DOHH2 (cell line): Measurements from ENCODE around the gene SPATA13.
A peak's percentile ranks its signal among the peaks of the same experiment; 100 is the strongest.

Experiments
- H3F3A ChIP-seq: fragments of 200-600 bp; sonication (generic), shearing (Covaris generic); 2 replicates; pipeline ENCODE4 v1.6.0; 2016; ENCODE audit warnings: antibody characterized with exemption, mild to moderate bottlenecking; ENCODE audit not compliant: control insufficient read depth, insufficient read depth
- H3K27ac ChIP-seq: fragments of 200-600 bp; sonication (generic); 2 replicates; pipeline ENCODE4 v1.5.1; 2014; ENCODE audit warnings: low read depth, mild to moderate bottlenecking, low read length, moderate library complexity
- H3K27me3 ChIP-seq: fragments of 200-600 bp; sonication (generic); 2 replicates; pipeline ENCODE4 v1.6.1; 2014; ENCODE audit warnings: mild to moderate bottlenecking, low read length, mixed read lengths; ENCODE audit not compliant: control insufficient read depth
- H3K36me3 ChIP-seq: fragments of 200-600 bp; sonication (generic); 2 replicates; pipeline ENCODE4 v1.6.1; 2014; ENCODE audit warnings: mild to moderate bottlenecking, low read length, moderate library complexity, mixed read lengths; ENCODE audit not compliant: control insufficient read depth
- H3K4me1 ChIP-seq: fragments of 200-600 bp; sonication (generic); 2 replicates; pipeline ENCODE4 v1.6.1; 2014; ENCODE audit warnings: mild to moderate bottlenecking, low read length, mixed read lengths; ENCODE audit not compliant: control insufficient read depth
- H3K4me2 ChIP-seq: fragments of 200-600 bp; sonication (generic); 2 replicates; pipeline ENCODE4 v1.6.0; 2014; ENCODE audit warnings: mild to moderate bottlenecking, low read length, moderate library complexity
- H3K4me3 ChIP-seq: fragments of 200-600 bp; sonication (generic); 2 replicates; pipeline ENCODE4 v1.5.1; 2014; ENCODE audit warnings: mild to moderate bottlenecking, low read length, mixed read lengths
- H3K79me2 ChIP-seq: fragments of 200-600 bp; sonication (generic); 2 replicates; pipeline ENCODE4 v1.6.1; 2014; ENCODE audit warnings: mild to moderate bottlenecking, low read length, mixed read lengths; ENCODE audit not compliant: control insufficient read depth
- H3K9me2 ChIP-seq: fragments of 200-600 bp; sonication (generic); replicated peaks from 2 replicates; pipeline ENCODE4 v1.6.1; 2014; ENCODE audit warnings: mild to moderate bottlenecking, low read length, mixed read lengths; ENCODE audit not compliant: control insufficient read depth
- H3K9me3 ChIP-seq: fragments of 200-600 bp; sonication (generic); 2 replicates; pipeline ENCODE4 v1.6.1; 2014; ENCODE audit warnings: antibody characterized with exemption, low read length, mixed read lengths; ENCODE audit not compliant: control insufficient read depth, insufficient read depth
- H4K20me1 ChIP-seq: fragments of 200-600 bp; sonication (generic); 2 replicates; pipeline ENCODE4 v1.6.0; 2014; ENCODE audit warnings: low read depth, mild to moderate bottlenecking, antibody characterized with exemption, low read length, moderate library complexity; ENCODE audit not compliant: control insufficient read depth, insufficient read depth
- CTCF ChIP-seq: fragments of 200-600 bp; sonication (generic); IDR thresholded peaks from one replicate; pipeline ENCODE4 v1.5.1; 2014; ENCODE audit warnings: antibody characterized with exemption, mild to moderate bottlenecking, low read depth, low read length; ENCODE audit not compliant: poor library complexity, severe bottlenecking
- EZH2phosphoT487 ChIP-seq: fragments of 200-600 bp; sonication (generic); IDR thresholded peaks from 2 replicates; pipeline ENCODE4 v1.6.1; 2017; ENCODE audit warnings: borderline replicate concordance, mild to moderate bottlenecking, antibody characterized with exemption, low read length, moderate library complexity, mixed read lengths

SPATA13 gene

GRCh38 chr13:24160458-24161009, at the start of gene SPATA13:
TSS of gene SPATA13 (plus strand) at chr13:24160720. CDS start at chr13:24222930, 62,210 bp downstream.
- H3K4me1 ChIP-seq, result peaks cover 21% of the 10 kb centered on the region
- H3K27ac ChIP-seq, result no peak within 1 kb of the TSS
- H3K9me2 ChIP-seq, result no peaks in the 10 kb centered on the region

GRCh38 chr13:24112791-24113190, 47.7 kb upstream of the SPATA13 start:
- no peaks in the 10 kb centered on the region for H3K79me2 ChIP-seq
- no peak overlapping the region for H3K27ac ChIP-seq
- H3K4me3 ChIP-seq, result no peak overlapping the region
- H3F3A ChIP-seq, result no peaks in the 10 kb centered on the region
- no peaks in the 10 kb centered on the region for H3K9me3 ChIP-seq
- no peaks in the 10 kb centered on the region for H3K36me3 ChIP-seq
- no peak overlapping the region for H3K4me2 ChIP-seq
- no peaks in the 10 kb centered on the region for H3K27me3 ChIP-seq
- no peaks in the 10 kb centered on the region for H4K20me1 ChIP-seq
- no peaks in the 10 kb centered on the region for H3K9me2 ChIP-seq
- TF ChIP-seq EZH2phosphoT487, result no peak
- TF ChIP-seq CTCF, result no peak
- no peaks in the 10 kb centered on the region for H3K4me1 ChIP-seq

More at GRCh38 chr13:24160458-24161009, at the start of gene SPATA13:
- Histone ChIP-seq H4K20me1 (peaks cover 12% of the 10 kb centered on the region), H3K79me2 (peaks cover 40% of the 10 kb centered on the region), H3K27me3 (no peaks in the 10 kb centered on the region), H3K4me2 (peak within 1 kb of the TSS; percentile 61), H3K36me3 (peaks cover 8% of the 10 kb centered on the region; the same call in 1 of the 2 replicates), H3K9me3 (no peaks in the 10 kb centered on the region), H3F3A (peaks cover 3% of the 10 kb centered on the region), H3K4me3 (peak within 1 kb of the TSS; percentile 73)
- TF ChIP-seq CTCF (no peak), EZH2phosphoT487 (no peak)

GRCh38 chr13:24115671-24116070, 44.8 kb upstream of the SPATA13 start:
- H3K36me3 ChIP-seq, result no peaks in the 10 kb centered on the region
- H3K4me1 ChIP-seq, result no peaks in the 10 kb centered on the region
- no peak for TF ChIP-seq EZH2phosphoT487
- TF ChIP-seq CTCF, result no peak
- H3K27me3 ChIP-seq, result peaks cover 10% of the 10 kb centered on the region; the same call in 1 of the 2 replicates
- no peak overlapping the region for H3K27ac ChIP-seq
- no peaks in the 10 kb centered on the region for H3F3A ChIP-seq
- H3K9me2 ChIP-seq, result no peaks in the 10 kb centered on the region
- no peak overlapping the region for H3K4me3 ChIP-seq
- no peak overlapping the region for H3K4me2 ChIP-seq
- no peaks in the 10 kb centered on the region for H3K79me2 ChIP-seq
- H3K9me3 ChIP-seq, result no peaks in the 10 kb centered on the region
- no peaks in the 10 kb centered on the region for H4K20me1 ChIP-seq
